Upper lobe of right lung (tissue), 1 donor: ENCODE data around the gene POP5. TPM values are rescaled to one million over a fixed set of nuclear protein-coding genes. Genes with fewer than 3 reads are reported as not detected.

Experiments used
- ATAC-seq: fragments of 200-7000 bp; cut with Tn5 transposase; one replicate; pipeline ENCODE4 v1.9.1; 2020; ENCODE audit warnings: mild to moderate bottlenecking, moderate library complexity
- DNase-seq: peaks from one replicate; pipeline ENCODE4 v3.0.0-alpha.2; 2020
- H3K27ac ChIP-seq: fragments of 200-600 bp; one replicate; pipeline ENCODE4 v1.8.0; 2022
- H3K27me3 ChIP-seq: fragments of 200-600 bp; one replicate; pipeline ENCODE4 v1.8.0; 2022; ENCODE audit warnings: mild to moderate bottlenecking
- H3K36me3 ChIP-seq: fragments of 200-600 bp; one replicate; pipeline ENCODE4 v1.8.0; 2022
- H3K4me1 ChIP-seq: fragments of 200-600 bp; one replicate; pipeline ENCODE4 v1.8.0; 2022
- H3K4me3 ChIP-seq: fragments of 200-600 bp; one replicate; pipeline ENCODE4 v1.8.0; 2022; ENCODE audit warnings: mild to moderate bottlenecking
- H3K9me3 ChIP-seq: fragments of 200-600 bp; one replicate; pipeline ENCODE4 v1.8.0; 2022
- CTCF ChIP-seq: fragments of 200-600 bp; IDR thresholded peaks from one replicate; pipeline ENCODE4 v1.8.0; 2022; ENCODE audit warnings: antibody characterized with exemption
- intact Hi-C: fragments of 100-400 bp; cut with DNase I; formaldehyde crosslinking; loops from one replicate; pipeline ENCODE4 v1.11.0; 2022
- long read RNA-seq: library from polyadenylated mRNA; unstranded; transcript quantifications from one replicate; pipeline ENCODE4 v2.0.0, GENCODE V29; 2021
- total RNA-seq: library from RNA; stranded (reverse); fragmentation: NEBNext Ultra II Directional; extraction: Animal tissue kit (Norgen Biotek cat#: 25700); gene quantifications from one replicate; pipeline ENCODE4 v1.2.1, GENCODE V29; 2021
- donor health status: DM: no; HTN: yes; CAD: no; lungs with severe emphysema.

The POP5 gene
- total RNA-seq: 41.1 TPM
- long read RNA-seq, transcript POP5-208 (4 exons, 821 nt): minor isoform, 5 of 28 reads
- long read RNA-seq, transcript POP5-202 (5 exons, 801 nt): major isoform, 10 of 28 reads
- long read RNA-seq, partial matches to known transcripts: 1 of 28 reads
- long read RNA-seq, other reads (novel, unspliced or antisense): 6 of 28 reads

- intact Hi-C loops: no loop called here
- no peak for TF ChIP-seq CTCF
- DNase-seq (peak; percentile 97), ATAC-seq (peak; percentile 97)
- Histone ChIP-seq H3K27ac (peak within 1 kb of the TSS; percentile 71), H3K27me3 (no peaks in the 10 kb centered on the region), H3K4me1 (peaks cover 21% of the 10 kb centered on the region), H3K9me3 (no peaks in the 10 kb centered on the region), H3K4me3 (peak within 1 kb of the TSS; percentile 77), H3K36me3 (peaks cover 39% of the 10 kb centered on the region)
These were observed at the start of gene POP5 for GRCh38 chr12:120580787-120581723. TSS of gene POP5 (minus strand) at chr12:120581402. CDS start at chr12:120581362, 40 bp downstream.

- Histone ChIP-seq H3K27me3 (no peaks in the 10 kb centered on the region), H3K27ac (no peak overlapping the region), H3K4me3 (no peak overlapping the region), H3K9me3 (no peaks in the 10 kb centered on the region), H3K36me3 (no peaks in the 10 kb centered on the region), H3K4me1 (no peaks in the 10 kb centered on the region)
- TF ChIP-seq CTCF: no peak
- ATAC-seq (no peak), DNase-seq (peak; percentile 1)
- intact Hi-C loops: no loop called here
These were observed 49.1 kb upstream of the POP5 start for GRCh38 chr12:120630104-120630892.

GRCh38 chr12:120628919-120629318 lies 47.7 kb upstream of the POP5 start:
- intact Hi-C loops: no loop called here
- H3K9me3 ChIP-seq: no peaks in the 10 kb centered on the region
- H3K27ac ChIP-seq: no peak overlapping the region
- DNase-seq: peak; percentile 42
- H3K4me1 ChIP-seq: no peaks in the 10 kb centered on the region
- H3K27me3 ChIP-seq: no peaks in the 10 kb centered on the region
- TF ChIP-seq CTCF: no peak
- H3K4me3 ChIP-seq: no peak overlapping the region
- peak; percentile 48 for ATAC-seq
- no peaks in the 10 kb centered on the region for H3K36me3 ChIP-seq

- Histone ChIP-seq H3K4me1 (no peaks in the 10 kb centered on the region), H3K27ac (no peak overlapping the region), H3K4me3 (no peak overlapping the region), H3K9me3 (no peaks in the 10 kb centered on the region), H3K36me3 (no peaks in the 10 kb centered on the region), H3K27me3 (no peaks in the 10 kb centered on the region)
- intact Hi-C loops: no loop called here
- DNase-seq (peak; percentile 68), ATAC-seq (peak; percentile 43)
- TF ChIP-seq CTCF: no peak
These were observed 44.6 kb upstream of the POP5 start for GRCh38 chr12:120625557-120626419.

GRCh38 chr12:120620624-120621023 lies 39.4 kb upstream of the POP5 start:
- no peak for DNase-seq
- Histone ChIP-seq H3K4me3 (no peak overlapping the region), H3K27me3 (peaks cover 20% of the 10 kb centered on the region), H3K27ac (no peak overlapping the region), H3K4me1 (no peaks in the 10 kb centered on the region), H3K9me3 (no peaks in the 10 kb centered on the region), H3K36me3 (no peaks in the 10 kb centered on the region)
- ATAC-seq: no peak
- TF ChIP-seq CTCF: no peak
- intact Hi-C loops: no loop called here
